Measurements from ENCODE around the gene PTPN3. TPM values are rescaled to one million over a fixed set of nuclear protein-coding genes. Genes with fewer than 3 reads are reported as not detected.

The PTPN3 gene, protein sequence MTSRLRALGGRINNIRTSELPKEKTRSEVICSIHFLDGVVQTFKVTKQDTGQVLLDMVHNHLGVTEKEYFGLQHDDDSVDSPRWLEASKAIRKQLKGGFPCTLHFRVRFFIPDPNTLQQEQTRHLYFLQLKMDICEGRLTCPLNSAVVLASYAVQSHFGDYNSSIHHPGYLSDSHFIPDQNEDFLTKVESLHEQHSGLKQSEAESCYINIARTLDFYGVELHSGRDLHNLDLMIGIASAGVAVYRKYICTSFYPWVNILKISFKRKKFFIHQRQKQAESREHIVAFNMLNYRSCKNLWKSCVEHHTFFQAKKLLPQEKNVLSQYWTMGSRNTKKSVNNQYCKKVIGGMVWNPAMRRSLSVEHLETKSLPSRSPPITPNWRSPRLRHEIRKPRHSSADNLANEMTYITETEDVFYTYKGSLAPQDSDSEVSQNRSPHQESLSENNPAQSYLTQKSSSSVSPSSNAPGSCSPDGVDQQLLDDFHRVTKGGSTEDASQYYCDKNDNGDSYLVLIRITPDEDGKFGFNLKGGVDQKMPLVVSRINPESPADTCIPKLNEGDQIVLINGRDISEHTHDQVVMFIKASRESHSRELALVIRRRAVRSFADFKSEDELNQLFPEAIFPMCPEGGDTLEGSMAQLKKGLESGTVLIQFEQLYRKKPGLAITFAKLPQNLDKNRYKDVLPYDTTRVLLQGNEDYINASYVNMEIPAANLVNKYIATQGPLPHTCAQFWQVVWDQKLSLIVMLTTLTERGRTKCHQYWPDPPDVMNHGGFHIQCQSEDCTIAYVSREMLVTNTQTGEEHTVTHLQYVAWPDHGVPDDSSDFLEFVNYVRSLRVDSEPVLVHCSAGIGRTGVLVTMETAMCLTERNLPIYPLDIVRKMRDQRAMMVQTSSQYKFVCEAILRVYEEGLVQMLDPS
- total RNA-seq, result 0.61 and 0.97 TPM in 2 replicates

DNA sequence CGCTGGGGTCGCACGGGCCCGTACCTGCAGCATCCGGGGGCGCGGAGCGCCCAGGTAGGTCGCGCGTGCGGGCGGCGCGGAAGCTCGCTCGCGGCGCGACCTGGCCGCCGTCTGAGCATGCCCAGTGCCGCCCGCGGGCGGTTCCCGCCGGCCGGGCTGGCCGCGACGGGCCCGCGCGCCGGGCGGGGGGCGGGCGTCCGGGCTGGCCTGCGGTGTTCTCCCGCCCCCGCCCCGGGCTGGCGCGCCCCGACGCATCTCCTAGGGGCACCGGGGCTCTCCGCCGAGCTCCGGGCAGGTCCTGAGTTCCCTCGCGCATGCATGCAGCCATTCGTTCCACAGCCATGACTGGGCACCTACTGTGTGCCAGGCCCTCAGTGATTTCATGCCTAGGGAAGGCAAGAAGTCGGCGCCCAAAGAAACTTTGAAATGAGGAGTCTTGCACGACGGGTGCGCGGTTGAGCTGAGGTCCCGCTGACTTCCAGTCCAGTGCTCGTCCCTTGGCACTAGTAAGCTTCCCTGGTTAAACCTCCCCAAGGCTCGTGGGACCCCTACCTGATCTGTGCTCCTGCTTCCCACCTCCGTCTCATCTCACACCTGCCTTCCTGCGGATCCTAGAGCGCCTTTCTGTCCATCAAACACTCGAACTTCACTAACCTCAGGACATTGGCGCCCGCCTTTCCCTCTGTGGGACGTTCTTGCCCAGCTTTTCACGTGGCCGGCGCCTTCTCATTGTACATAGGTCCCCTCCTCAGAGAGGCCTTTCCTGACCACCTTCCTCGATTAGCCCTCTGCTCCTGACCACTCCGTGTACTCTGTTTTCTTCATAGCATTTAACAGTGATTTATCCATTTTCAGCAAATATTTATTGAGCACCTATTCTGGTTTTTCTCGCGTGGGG is at the start of gene PTPN3:
Gene PTPN3 (minus strand): TSS at position 113 of the 898 bp plus-strand sequence. CDS start 34,873 bp downstream, outside the sequence.

Small RNAs within 50 kb of the gene (small RNA-seq; reads per million reads assigned to genes)
- not detected for gene MIR3927

Other genes with a start within 250 kb of the PTPN3 start
- gene EPB41L4B, start 177.2 kb downstream of the PTPN3 start, total RNA-seq, result 0.32 and 0.36 TPM in 2 replicates

Data from hair follicle dermal papilla cell (primary cell).